GM23338 (cell line): ENCODE data around the gene OBP2A. TPM values are rescaled to one million over a fixed set of nuclear protein-coding genes. Genes with fewer than 3 reads are reported as not detected.

Experiments used
- ATAC-seq: fragments of 200-7000 bp; cut with Tn5 transposase; 3 replicates; pipeline ENCODE4 v1.9.1; 2020
- DNase-seq: peaks from one replicate; pipeline ENCODE4 v3.0.0-alpha.2; 2015; ENCODE audit warnings: low spot score
- H2AFZ ChIP-seq: fragments of 200-600 bp; sonication (generic); 2 replicates; pipeline ENCODE4 v1.8.0; 2016; ENCODE audit warnings: antibody characterized with exemption, mild to moderate bottlenecking, moderate library complexity
- H3F3A ChIP-seq: fragments of 200-600 bp; sonication (generic); replicated peaks from 2 replicates; pipeline ENCODE4 v1.8.0; 2017; ENCODE audit warnings: antibody characterized with exemption, mixed run types, low read depth
- H3K27ac ChIP-seq: fragments of 200-600 bp; sonication (generic); 2 replicates; pipeline ENCODE4 v1.6.1; 2016; ENCODE audit warnings: low read depth
- H3K27me3 ChIP-seq: fragments of 200-600 bp; sonication (generic); 2 replicates; pipeline ENCODE4 v1.8.0; 2016; ENCODE audit warnings: mild to moderate bottlenecking, mixed run types, moderate library complexity; ENCODE audit not compliant: insufficient read depth
- H3K36me3 ChIP-seq: fragments of 200-600 bp; sonication (generic); 2 replicates; pipeline ENCODE4 v1.8.0; 2016; ENCODE audit warnings: mild to moderate bottlenecking; ENCODE audit not compliant: insufficient read depth
- H3K4me1 ChIP-seq: fragments of 200-600 bp; sonication (generic); 2 replicates; pipeline ENCODE4 v1.8.0; 2016; ENCODE audit warnings: mild to moderate bottlenecking, moderate library complexity; ENCODE audit not compliant: insufficient read depth
- H3K4me2 ChIP-seq: fragments of 200-600 bp; sonication (generic); 2 replicates; pipeline ENCODE4 v1.7.1; 2017; ENCODE audit warnings: mixed run types
- H3K4me3 ChIP-seq: fragments of 200-600 bp; sonication (generic); 2 replicates; pipeline ENCODE4 v1.6.1; 2016; ENCODE audit warnings: mixed run types
- H3K79me2 ChIP-seq: fragments of 200-600 bp; sonication (generic); replicated peaks from 2 replicates; pipeline ENCODE4 v1.8.0; 2017; ENCODE audit warnings: mild to moderate bottlenecking; ENCODE audit not compliant: insufficient read depth
- H3K9me2 ChIP-seq: fragments of 200-600 bp; sonication (generic); 2 replicates; pipeline ENCODE4 v1.8.0; 2017; ENCODE audit not compliant: insufficient read depth
- H4K20me1 ChIP-seq: fragments of 200-600 bp; sonication (generic); replicated peaks from 2 replicates; pipeline ENCODE4 v1.8.0; 2017; ENCODE audit warnings: mild to moderate bottlenecking; ENCODE audit not compliant: insufficient read depth
- H3K27ac Mint-ChIP-seq: 2 replicates; pipeline ENCODE4 v1.8.0; 2020; ENCODE audit warnings: inconsistent platforms, mild to moderate bottlenecking, moderate library complexity, mixed read lengths
- H3K27me3 Mint-ChIP-seq: 3 replicates; pipeline ENCODE4 v1.8.0; 2022; ENCODE audit warnings: low read depth, mild to moderate bottlenecking, moderate library complexity, mixed read lengths, inconsistent platforms; ENCODE audit not compliant: insufficient read depth, poor library complexity
- H3K36me3 Mint-ChIP-seq: 3 replicates; pipeline ENCODE4 v1.8.0; 2021; ENCODE audit warnings: low read depth, mild to moderate bottlenecking, inconsistent platforms, moderate library complexity, mixed read lengths
- H3K4me1 Mint-ChIP-seq: 3 replicates; pipeline ENCODE4 v1.8.0; 2020; ENCODE audit warnings: mild to moderate bottlenecking, inconsistent platforms, mixed read lengths
- H3K4me3 Mint-ChIP-seq: 3 replicates; pipeline ENCODE4 v1.8.0; 2021; ENCODE audit warnings: moderate library complexity, mild to moderate bottlenecking, inconsistent platforms, mixed read lengths
- H3K9me3 Mint-ChIP-seq: 3 replicates; pipeline ENCODE4 v1.8.0; 2020; ENCODE audit warnings: moderate library complexity, mild to moderate bottlenecking, inconsistent platforms, mixed read lengths
- CREB1 ChIP-seq: fragments of 250-450 bp; sonication (Bioruptor Pico); IDR thresholded peaks from 2 replicates; pipeline ENCODE4 v1.5.0; 2020; ENCODE audit warnings: low read depth, mild to moderate bottlenecking, moderate library complexity
- CTCF ChIP-seq, 2 experiments: fragments of 200-600 bp in 1 of 2; sonication (generic) in 1 of 2; conservative IDR thresholded peaks; 2 replicates each; pipeline versions ENCODE4 v1.5.1 to v1.6.1; 2016 to 2017; ENCODE audit warnings: antibody characterized with exemption in 2 of 2, low read depth in 2 of 2, mild to moderate bottlenecking in 2 of 2, moderate library complexity in 1 of 2
- EZH2 ChIP-seq: fragments of 200-600 bp; sonication (generic); IDR thresholded peaks from one replicate; pipeline ENCODE4 v1.8.0; 2017; ENCODE audit warnings: antibody characterized with exemption, mild to moderate bottlenecking, low read depth; ENCODE audit not compliant: unreplicated experiment
- EZH2phosphoT487 ChIP-seq: fragments of 200-600 bp; sonication (generic); IDR thresholded peaks from one replicate; pipeline ENCODE4 v1.8.1; 2018; ENCODE audit warnings: antibody characterized with exemption; ENCODE audit not compliant: unreplicated experiment
- JUNB ChIP-seq: IDR thresholded peaks from one replicate; pipeline ENCODE4 v1.6.1; 2016; ENCODE audit warnings: antibody characterized with exemption; ENCODE audit not compliant: unreplicated experiment
- NANOG ChIP-seq: IDR thresholded peaks from 2 replicates; pipeline ENCODE4 v1.6.1; 2016; ENCODE audit warnings: antibody characterized with exemption, borderline replicate concordance
- POLR2AphosphoS5 ChIP-seq: IDR thresholded peaks from 2 replicates; pipeline ENCODE4 v1.6.1; 2016; ENCODE audit warnings: antibody characterized with exemption, low read depth
- STAT1 ChIP-seq: IDR thresholded peaks from one replicate; pipeline ENCODE4 v1.6.1; 2016; ENCODE audit warnings: antibody characterized with exemption; ENCODE audit not compliant: unreplicated experiment
- ZNF114 ChIP-seq: fragments of 250-450 bp; sonication (Bioruptor Pico); IDR thresholded peaks from 2 replicates; pipeline ENCODE4 v1.5.0; 2020; ENCODE audit warnings: mild to moderate bottlenecking, moderate library complexity
- ZNF331 ChIP-seq: fragments of 250-450 bp; sonication (Bioruptor Pico); IDR thresholded peaks from 2 replicates; pipeline ENCODE4 v1.5.0; 2020; ENCODE audit warnings: low read depth, mild to moderate bottlenecking, moderate library complexity
- polyA plus RNA-seq: library from polyadenylated mRNA; unstranded; fragments of >200 nt; fragmentation: Nextera tagmentation; extraction: Ambion mirVana; gene quantifications from 2 replicates; pipeline ENCODE4 v1.2.1, GENCODE V29; 2016
- total RNA-seq: library from RNA; depleted of rRNA; stranded (reverse); fragments of >200 nt; shearing (Covaris generic); gene quantifications from 2 replicates; pipeline ENCODE4 v1.2.3, GENCODE V29; 2014
- TF ChIP-seq, protein P1 (sequence below): IDR thresholded peaks from 2 replicates; pipeline ENCODE4 v1.6.1; 2016; ENCODE audit warnings: antibody characterized with exemption
- TF ChIP-seq, protein P2 (sequence below): IDR thresholded peaks from one replicate; pipeline ENCODE4 v1.6.1; 2018; ENCODE audit warnings: antibody characterized with exemption; ENCODE audit not compliant: unreplicated experiment
- TF ChIP-seq, protein P3 (sequence below): fragments of 250-450 bp; sonication (Bioruptor Pico); IDR thresholded peaks from 2 replicates; pipeline ENCODE4 v1.5.0; 2020; ENCODE audit warnings: mild to moderate bottlenecking, moderate library complexity

Gene OBP2A
- total and polyA plus RNA-seq, 2 experiments from 2014 or later = not detected

DNA sequence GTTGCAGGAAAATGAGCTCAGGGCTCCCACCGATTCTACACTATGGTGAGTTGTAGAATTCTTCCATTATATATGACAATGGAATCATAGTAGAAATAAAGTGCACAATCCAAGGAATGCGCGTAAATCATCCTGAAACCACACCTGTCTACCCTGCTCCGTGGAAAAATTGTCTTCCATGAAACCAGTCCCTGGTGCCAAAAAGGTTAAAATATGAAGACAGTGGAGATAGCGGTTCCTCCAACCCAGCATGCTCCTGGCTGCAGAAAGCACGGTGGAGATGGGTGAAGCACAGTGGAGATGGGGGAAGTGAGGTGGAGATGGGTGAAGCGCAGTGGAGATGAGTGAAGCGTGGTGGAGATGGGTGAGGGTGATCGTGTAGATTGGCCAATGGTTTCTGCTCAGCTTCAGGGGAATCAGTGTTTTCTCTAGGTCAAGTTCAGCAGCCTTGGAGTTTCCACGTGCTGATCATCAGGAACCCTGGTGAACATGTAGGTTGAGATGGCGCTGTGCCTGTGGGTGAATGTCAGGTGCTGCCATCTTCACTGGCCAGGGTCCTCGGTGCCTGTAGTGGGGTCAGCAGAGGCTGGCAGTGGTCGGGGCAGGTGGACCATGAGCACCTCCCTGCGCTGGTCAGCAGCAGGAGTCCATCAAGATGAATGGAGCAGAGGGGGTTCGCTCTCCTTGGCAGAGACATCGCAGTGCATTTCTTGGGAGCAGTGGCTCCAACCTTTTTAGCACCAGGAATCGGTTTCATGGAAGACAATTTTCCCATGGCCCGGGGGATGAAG lies 35.9 kb downstream of the OBP2A start:
- no peaks in the 10 kb centered on the region for H3K4me1 ChIP-seq
- TF ChIP-seq CREB1 = no peak
- TF ChIP-seq, protein P1, sequence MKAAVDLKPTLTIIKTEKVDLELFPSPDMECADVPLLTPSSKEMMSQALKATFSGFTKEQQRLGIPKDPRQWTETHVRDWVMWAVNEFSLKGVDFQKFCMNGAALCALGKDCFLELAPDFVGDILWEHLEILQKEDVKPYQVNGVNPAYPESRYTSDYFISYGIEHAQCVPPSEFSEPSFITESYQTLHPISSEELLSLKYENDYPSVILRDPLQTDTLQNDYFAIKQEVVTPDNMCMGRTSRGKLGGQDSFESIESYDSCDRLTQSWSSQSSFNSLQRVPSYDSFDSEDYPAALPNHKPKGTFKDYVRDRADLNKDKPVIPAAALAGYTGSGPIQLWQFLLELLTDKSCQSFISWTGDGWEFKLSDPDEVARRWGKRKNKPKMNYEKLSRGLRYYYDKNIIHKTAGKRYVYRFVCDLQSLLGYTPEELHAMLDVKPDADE = no peak
- no peak for TF ChIP-seq EZH2
- TF ChIP-seq NANOG = no peak
- no peak for TF ChIP-seq POLR2AphosphoS5
- no peak for TF ChIP-seq JUNB
- TF ChIP-seq ZNF114 = no peak
- no peak for TF ChIP-seq EZH2phosphoT487
- TF ChIP-seq CTCF (conservative IDR thresholded peaks at IDR 0.05; ENCODE audit: low read depth in 2 of 2) = no peak
- TF ChIP-seq, protein P2, sequence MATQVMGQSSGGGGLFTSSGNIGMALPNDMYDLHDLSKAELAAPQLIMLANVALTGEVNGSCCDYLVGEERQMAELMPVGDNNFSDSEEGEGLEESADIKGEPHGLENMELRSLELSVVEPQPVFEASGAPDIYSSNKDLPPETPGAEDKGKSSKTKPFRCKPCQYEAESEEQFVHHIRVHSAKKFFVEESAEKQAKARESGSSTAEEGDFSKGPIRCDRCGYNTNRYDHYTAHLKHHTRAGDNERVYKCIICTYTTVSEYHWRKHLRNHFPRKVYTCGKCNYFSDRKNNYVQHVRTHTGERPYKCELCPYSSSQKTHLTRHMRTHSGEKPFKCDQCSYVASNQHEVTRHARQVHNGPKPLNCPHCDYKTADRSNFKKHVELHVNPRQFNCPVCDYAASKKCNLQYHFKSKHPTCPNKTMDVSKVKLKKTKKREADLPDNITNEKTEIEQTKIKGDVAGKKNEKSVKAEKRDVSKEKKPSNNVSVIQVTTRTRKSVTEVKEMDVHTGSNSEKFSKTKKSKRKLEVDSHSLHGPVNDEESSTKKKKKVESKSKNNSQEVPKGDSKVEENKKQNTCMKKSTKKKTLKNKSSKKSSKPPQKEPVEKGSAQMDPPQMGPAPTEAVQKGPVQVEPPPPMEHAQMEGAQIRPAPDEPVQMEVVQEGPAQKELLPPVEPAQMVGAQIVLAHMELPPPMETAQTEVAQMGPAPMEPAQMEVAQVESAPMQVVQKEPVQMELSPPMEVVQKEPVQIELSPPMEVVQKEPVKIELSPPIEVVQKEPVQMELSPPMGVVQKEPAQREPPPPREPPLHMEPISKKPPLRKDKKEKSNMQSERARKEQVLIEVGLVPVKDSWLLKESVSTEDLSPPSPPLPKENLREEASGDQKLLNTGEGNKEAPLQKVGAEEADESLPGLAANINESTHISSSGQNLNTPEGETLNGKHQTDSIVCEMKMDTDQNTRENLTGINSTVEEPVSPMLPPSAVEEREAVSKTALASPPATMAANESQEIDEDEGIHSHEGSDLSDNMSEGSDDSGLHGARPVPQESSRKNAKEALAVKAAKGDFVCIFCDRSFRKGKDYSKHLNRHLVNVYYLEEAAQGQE = no peak
- TF ChIP-seq, protein P3, sequence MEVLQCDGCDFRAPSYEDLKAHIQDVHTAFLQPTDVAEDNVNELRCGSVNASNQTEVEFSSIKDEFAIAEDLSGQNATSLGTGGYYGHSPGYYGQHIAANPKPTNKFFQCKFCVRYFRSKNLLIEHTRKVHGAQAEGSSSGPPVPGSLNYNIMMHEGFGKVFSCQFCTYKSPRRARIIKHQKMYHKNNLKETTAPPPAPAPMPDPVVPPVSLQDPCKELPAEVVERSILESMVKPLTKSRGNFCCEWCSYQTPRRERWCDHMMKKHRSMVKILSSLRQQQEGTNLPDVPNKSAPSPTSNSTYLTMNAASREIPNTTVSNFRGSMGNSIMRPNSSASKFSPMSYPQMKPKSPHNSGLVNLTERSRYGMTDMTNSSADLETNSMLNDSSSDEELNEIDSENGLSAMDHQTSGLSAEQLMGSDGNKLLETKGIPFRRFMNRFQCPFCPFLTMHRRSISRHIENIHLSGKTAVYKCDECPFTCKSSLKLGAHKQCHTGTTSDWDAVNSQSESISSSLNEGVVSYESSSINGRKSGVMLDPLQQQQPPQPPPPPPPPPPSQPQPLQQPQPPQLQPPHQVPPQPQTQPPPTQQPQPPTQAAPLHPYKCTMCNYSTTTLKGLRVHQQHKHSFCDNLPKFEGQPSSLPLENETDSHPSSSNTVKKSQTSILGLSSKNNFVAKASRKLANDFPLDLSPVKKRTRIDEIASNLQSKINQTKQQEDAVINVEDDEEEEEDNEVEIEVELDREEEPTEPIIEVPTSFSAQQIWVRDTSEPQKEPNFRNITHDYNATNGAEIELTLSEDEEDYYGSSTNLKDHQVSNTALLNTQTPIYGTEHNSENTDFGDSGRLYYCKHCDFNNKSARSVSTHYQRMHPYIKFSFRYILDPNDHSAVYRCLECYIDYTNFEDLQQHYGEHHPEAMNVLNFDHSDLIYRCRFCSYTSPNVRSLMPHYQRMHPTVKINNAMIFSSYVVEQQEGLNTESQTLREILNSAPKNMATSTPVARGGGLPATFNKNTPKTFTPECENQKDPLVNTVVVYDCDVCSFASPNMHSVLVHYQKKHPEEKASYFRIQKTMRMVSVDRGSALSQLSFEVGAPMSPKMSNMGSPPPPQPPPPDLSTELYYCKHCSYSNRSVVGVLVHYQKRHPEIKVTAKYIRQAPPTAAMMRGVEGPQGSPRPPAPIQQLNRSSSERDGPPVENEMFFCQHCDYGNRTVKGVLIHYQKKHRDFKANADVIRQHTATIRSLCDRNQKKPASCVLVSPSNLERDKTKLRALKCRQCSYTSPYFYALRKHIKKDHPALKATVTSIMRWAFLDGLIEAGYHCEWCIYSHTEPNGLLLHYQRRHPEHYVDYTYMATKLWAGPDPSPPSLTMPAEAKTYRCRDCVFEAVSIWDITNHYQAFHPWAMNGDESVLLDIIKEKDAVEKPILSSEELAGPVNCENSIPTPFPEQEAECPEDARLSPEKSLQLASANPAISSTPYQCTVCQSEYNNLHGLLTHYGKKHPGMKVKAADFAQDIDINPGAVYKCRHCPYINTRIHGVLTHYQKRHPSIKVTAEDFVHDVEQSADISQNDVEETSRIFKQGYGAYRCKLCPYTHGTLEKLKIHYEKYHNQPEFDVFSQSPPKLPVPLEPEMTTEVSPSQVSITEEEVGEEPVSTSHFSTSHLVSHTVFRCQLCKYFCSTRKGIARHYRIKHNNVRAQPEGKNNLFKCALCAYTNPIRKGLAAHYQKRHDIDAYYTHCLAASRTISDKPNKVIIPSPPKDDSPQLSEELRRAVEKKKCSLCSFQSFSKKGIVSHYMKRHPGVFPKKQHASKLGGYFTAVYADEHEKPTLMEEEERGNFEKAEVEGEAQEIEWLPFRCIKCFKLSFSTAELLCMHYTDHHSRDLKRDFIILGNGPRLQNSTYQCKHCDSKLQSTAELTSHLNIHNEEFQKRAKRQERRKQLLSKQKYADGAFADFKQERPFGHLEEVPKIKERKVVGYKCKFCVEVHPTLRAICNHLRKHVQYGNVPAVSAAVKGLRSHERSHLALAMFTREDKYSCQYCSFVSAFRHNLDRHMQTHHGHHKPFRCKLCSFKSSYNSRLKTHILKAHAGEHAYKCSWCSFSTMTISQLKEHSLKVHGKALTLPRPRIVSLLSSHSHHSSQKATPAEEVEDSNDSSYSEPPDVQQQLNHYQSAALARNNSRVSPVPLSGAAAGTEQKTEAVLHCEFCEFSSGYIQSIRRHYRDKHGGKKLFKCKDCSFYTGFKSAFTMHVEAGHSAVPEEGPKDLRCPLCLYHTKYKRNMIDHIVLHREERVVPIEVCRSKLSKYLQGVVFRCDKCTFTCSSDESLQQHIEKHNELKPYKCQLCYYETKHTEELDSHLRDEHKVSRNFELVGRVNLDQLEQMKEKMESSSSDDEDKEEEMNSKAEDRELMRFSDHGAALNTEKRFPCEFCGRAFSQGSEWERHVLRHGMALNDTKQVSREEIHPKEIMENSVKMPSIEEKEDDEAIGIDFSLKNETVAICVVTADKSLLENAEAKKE (CRISPR knock-in tag) = no peak
- no peak for TF ChIP-seq STAT1
- no peak for TF ChIP-seq ZNF331 (CRISPR knock-in tag)
- H4K20me1 ChIP-seq = no peaks in the 10 kb centered on the region
- H3F3A ChIP-seq = no peaks in the 10 kb centered on the region
- no peak overlapping the region for H3K4me3 Mint-ChIP-seq
- no peaks in the 10 kb centered on the region for H3K27me3 ChIP-seq
- no peak for DNase-seq
- H2AFZ ChIP-seq = no peak overlapping the region
- no peaks in the 10 kb centered on the region for H3K79me2 ChIP-seq
- H3K27ac Mint-ChIP-seq = no peak overlapping the region
- ATAC-seq = no peak
- H3K27ac ChIP-seq = no peak overlapping the region
- H3K27me3 Mint-ChIP-seq = peaks cover 3% of the 10 kb centered on the region
- peaks cover 11% of the 10 kb centered on the region for H3K9me3 Mint-ChIP-seq
- peaks cover 3% of the 10 kb centered on the region; the same call in 1 of the 3 replicates for H3K36me3 Mint-ChIP-seq
- H3K4me1 Mint-ChIP-seq = no peaks in the 10 kb centered on the region
- H3K4me2 ChIP-seq = no peak overlapping the region
- no peaks in the 10 kb centered on the region for H3K36me3 ChIP-seq
- 0 out of 2 replicates have a peak, but pooled peaks cover 6% of the 10 kb centered on the region for H3K9me2 ChIP-seq
- no peak overlapping the region for H3K4me3 ChIP-seq
